Erythroblast (primary cell): Measurements from ENCODE around the gene ITPR1.

Experiments
- GATA1 ChIP-seq: IDR thresholded peaks from 2 replicates; pipeline ENCODE4 v1.6.1; 2011; ENCODE audit warnings: low read depth, mild to moderate bottlenecking, control low read depth, low read length, moderate library complexity
- POLR2A ChIP-seq: IDR thresholded peaks from 2 replicates; pipeline ENCODE4 v1.6.1; 2011; ENCODE audit warnings: mild to moderate bottlenecking, low read length

GRCh38 chr3:4802903-4803302 is 309.8 kb downstream of the ITPR1 start:
- TF ChIP-seq POLR2A (no peak), GATA1 (no peak)
